HL-60 (cell line): ENCODE data around the gene PCDHB10.
"Not testable (repeated sequence)": the region's sequence is repeated elsewhere in the genome, so short reads cannot be mapped to it uniquely, and the experiment has no call there.

Experiments
- POLR2AphosphoS5 ChIP-seq: IDR thresholded peaks from 2 replicates; pipeline ENCODE4 v1.6.1; 2012; ENCODE audit warnings: low read depth
- TF ChIP-seq, protein P1 (sequence below): IDR thresholded peaks from one replicate; pipeline ENCODE4 v1.5.1; 2011; ENCODE audit warnings: low read length, control low read depth, inconsistent platforms; ENCODE audit not compliant: insufficient read depth
- TF ChIP-seq, protein P2 (sequence below): IDR thresholded peaks from 2 replicates; pipeline ENCODE4 v1.6.1; 2012; ENCODE audit warnings: low read depth; ENCODE audit not compliant: insufficient replicate concordance

DNA sequence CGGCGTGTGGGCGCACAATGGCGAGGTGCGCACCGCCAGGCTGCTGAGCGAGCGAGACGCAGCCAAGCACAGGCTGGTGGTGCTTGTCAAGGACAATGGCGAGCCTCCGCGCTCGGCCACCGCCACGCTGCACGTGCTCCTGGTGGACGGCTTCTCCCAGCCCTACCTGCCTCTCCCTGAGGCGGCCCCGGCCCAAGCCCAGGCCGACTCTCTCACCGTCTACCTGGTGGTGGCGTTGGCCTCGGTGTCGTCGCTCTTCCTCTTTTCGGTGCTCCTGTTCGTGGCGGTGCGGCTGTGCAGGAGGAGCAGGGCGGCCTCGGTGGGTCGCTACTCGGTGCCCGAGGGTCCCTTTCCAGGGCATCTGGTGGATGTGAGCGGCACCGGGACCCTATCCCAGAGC is 40.1 kb upstream of the PCDHB10 start:
- TF ChIP-seq, protein P1, sequence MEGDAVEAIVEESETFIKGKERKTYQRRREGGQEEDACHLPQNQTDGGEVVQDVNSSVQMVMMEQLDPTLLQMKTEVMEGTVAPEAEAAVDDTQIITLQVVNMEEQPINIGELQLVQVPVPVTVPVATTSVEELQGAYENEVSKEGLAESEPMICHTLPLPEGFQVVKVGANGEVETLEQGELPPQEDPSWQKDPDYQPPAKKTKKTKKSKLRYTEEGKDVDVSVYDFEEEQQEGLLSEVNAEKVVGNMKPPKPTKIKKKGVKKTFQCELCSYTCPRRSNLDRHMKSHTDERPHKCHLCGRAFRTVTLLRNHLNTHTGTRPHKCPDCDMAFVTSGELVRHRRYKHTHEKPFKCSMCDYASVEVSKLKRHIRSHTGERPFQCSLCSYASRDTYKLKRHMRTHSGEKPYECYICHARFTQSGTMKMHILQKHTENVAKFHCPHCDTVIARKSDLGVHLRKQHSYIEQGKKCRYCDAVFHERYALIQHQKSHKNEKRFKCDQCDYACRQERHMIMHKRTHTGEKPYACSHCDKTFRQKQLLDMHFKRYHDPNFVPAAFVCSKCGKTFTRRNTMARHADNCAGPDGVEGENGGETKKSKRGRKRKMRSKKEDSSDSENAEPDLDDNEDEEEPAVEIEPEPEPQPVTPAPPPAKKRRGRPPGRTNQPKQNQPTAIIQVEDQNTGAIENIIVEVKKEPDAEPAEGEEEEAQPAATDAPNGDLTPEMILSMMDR = not testable (repeated sequence)
- TF ChIP-seq POLR2AphosphoS5 = not testable (repeated sequence)
- TF ChIP-seq, protein P2, sequence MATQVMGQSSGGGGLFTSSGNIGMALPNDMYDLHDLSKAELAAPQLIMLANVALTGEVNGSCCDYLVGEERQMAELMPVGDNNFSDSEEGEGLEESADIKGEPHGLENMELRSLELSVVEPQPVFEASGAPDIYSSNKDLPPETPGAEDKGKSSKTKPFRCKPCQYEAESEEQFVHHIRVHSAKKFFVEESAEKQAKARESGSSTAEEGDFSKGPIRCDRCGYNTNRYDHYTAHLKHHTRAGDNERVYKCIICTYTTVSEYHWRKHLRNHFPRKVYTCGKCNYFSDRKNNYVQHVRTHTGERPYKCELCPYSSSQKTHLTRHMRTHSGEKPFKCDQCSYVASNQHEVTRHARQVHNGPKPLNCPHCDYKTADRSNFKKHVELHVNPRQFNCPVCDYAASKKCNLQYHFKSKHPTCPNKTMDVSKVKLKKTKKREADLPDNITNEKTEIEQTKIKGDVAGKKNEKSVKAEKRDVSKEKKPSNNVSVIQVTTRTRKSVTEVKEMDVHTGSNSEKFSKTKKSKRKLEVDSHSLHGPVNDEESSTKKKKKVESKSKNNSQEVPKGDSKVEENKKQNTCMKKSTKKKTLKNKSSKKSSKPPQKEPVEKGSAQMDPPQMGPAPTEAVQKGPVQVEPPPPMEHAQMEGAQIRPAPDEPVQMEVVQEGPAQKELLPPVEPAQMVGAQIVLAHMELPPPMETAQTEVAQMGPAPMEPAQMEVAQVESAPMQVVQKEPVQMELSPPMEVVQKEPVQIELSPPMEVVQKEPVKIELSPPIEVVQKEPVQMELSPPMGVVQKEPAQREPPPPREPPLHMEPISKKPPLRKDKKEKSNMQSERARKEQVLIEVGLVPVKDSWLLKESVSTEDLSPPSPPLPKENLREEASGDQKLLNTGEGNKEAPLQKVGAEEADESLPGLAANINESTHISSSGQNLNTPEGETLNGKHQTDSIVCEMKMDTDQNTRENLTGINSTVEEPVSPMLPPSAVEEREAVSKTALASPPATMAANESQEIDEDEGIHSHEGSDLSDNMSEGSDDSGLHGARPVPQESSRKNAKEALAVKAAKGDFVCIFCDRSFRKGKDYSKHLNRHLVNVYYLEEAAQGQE = not testable (repeated sequence)
